Measurements from ENCODE around the gene PRR16.
"Not testable (repeated sequence)": the region's sequence is repeated elsewhere in the genome, so short reads cannot be mapped to it uniquely, and the experiment has no call there.

GRCh38 chr5:120426633-120427275 lies 37.3 kb upstream of the PRR16 start:
- TF ChIP-seq CTCF (IDR thresholded peaks at IDR 0.05); POLR2A (IDR thresholded peaks at IDR 0.05; ENCODE audit: low read depth); POLR2AphosphoS5 (IDR thresholded peaks at IDR 0.05); EP300 (IDR thresholded peaks at IDR 0.05): not testable (repeated sequence)

All from esophagus muscularis mucosa (tissue), 4 donors.